Transverse colon (tissue), 4 donors: ENCODE results near the gene TUFT1. TPM values are rescaled to one million over a fixed set of nuclear protein-coding genes. Genes with fewer than 3 reads are reported as not detected.

Source experiments
- DNase-seq: peaks from one replicate; pipeline ENCODE4 v3.0.0-alpha.2; 2019
- H3K27ac ChIP-seq, 4 donors: fragments of 200-600 bp; sonication (generic); 2 replicates each; pipeline ENCODE4 v1.5.1; 2016 to 2018; ENCODE audit warnings: inconsistent platforms in 4 of 4
- H3K27me3 ChIP-seq: fragments of 200-600 bp; sonication (generic); 2 replicates; pipeline ENCODE4 v1.5.1; 2017; ENCODE audit warnings: inconsistent platforms
- H3K36me3 ChIP-seq, 4 donors: fragments of 200-600 bp; sonication (generic); 2 replicates each; pipeline ENCODE4 v1.5.1; 2017 to 2019; ENCODE audit warnings: inconsistent platforms in 4 of 4
- H3K4me1 ChIP-seq, 4 donors: fragments of 200-600 bp; sonication (generic); 2 replicates each; pipeline ENCODE4 v1.5.1; 2017 to 2020; ENCODE audit warnings: inconsistent platforms in 4 of 4
- H3K4me3 ChIP-seq, 4 donors: fragments of 200-600 bp; sonication (generic); 1 replicate in 1 of 4; 2 replicates in 3 of 4; pipeline versions ENCODE4 v1.5.1 to v1.6.1; 2017 to 2019; ENCODE audit warnings: inconsistent platforms in 4 of 4
- H3K9me3 ChIP-seq, 2 donors: fragments of 200-600 bp; sonication (generic); 2 replicates each; pipeline ENCODE4 v1.5.1; 2017 to 2019; ENCODE audit warnings: inconsistent platforms in 2 of 2
- CTCF ChIP-seq, 5 experiments: fragments of 200-600 bp in 3 of 5; fragments of 450-650 bp in 2 of 5; sonication (generic) in 3 of 5; IDR thresholded peaks; 1 replicate in 2 of 5; 2 replicates in 3 of 5; pipeline ENCODE4 v1.5.1; 2016 to 2017; ENCODE audit warnings: antibody characterized with exemption in 5 of 5, inconsistent platforms in 3 of 5, mild to moderate bottlenecking in 2 of 5, moderate library complexity in 1 of 5
- EP300 ChIP-seq: sonication (generic); formaldehyde crosslinking; IDR thresholded peaks from one replicate; pipeline ENCODE4 v1.6.1; 2017; ENCODE audit warnings: antibody characterized with exemption, low read depth
- POLR2A ChIP-seq: fragments of 450-650 bp; IDR thresholded peaks from one replicate; pipeline ENCODE4 v1.6.1; 2016; ENCODE audit warnings: antibody characterized with exemption, mild to moderate bottlenecking, moderate library complexity
- POLR2AphosphoS5 ChIP-seq, 3 donors: sonication (generic); formaldehyde crosslinking; IDR thresholded peaks; one replicate each; pipeline ENCODE4 v1.6.1; 2016; ENCODE audit warnings: antibody characterized with exemption in 3 of 3
- WGBS, 2 donors: methylation state at CpG; one replicate each; pipeline ENCODE4 v1.1.5; 2018; ENCODE audit warnings: low coverage in 1 of 2; 5-methylcytosine and 5-hydroxymethylcytosine counted together
- in situ Hi-C, 4 donors: fragments of 200-750 bp; cut with MboI; loops; one replicate each; pipeline versions ENCODE4 v1.15.0 to v1.15.1; 2017; ENCODE audit warnings: low sequenced_read_pairs in 3 of 4, low pct_ligation_motif_present in 1 of 4, low pct_unique_long_range_greater_than_20kb in 1 of 4
- intact Hi-C: fragments of 100-400 bp; cut with DNase I; formaldehyde crosslinking; loops from one replicate; pipeline ENCODE4 v1.15.1; 2023; ENCODE audit warnings: low total_unique reads
- total RNA-seq, 4 donors: library from RNA; depleted of rRNA; stranded (reverse); fragments of >200 nt; gene quantifications; one replicate each; pipeline ENCODE4 v1.1.0, GENCODE V29; 2016

The TUFT1 gene
- total RNA-seq, 4 donors from 2014 or later: 22.8 to 65.5 (median 30.8) TPM

DNA sequence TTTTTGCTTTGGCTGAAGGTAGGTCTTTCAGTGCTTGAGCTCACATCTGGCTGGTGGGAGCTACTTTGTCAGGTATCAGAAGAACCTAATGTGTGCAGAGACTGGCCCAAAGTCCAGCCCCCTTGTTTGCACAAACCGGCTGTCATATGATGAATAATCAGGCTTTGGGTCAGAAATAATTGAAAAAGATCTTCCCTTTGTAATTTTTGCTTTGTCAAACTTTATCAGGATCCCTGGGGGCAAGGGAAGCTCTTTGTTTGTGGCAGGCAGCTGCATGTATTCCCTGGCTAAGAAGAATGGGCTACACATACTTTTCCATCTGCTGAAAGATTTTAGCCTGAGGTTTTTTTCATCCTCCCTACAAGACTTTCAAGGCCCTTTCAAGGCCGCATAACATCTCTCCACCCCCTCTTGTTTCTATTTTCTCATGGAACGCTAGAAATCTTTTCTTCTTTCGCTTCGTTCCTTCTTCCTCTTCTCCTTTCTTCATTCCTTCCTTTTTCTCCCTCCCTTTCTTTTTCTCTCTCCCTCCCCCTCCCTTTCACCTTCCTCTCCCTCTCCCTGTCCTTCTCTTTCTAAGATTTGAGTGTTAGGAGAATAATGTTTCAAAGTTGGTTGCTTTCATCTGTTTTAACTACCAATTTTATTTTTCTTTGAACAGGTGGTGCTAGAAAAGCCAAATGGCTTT lies 25.5 kb downstream of the TUFT1 start:
- Histone ChIP-seq H3K36me3 (peaks cover 0 to 11% (median 2%) of the 10 kb centered on the region in 4 donors), H3K27me3 (no peaks in the 10 kb centered on the region), H3K27ac (no peak overlapping the region), H3K9me3 (no peaks in the 10 kb centered on the region), H3K4me1 (peaks cover 0 to 24% (median 12%) of the 10 kb centered on the region in 4 donors), H3K4me3 (no peak overlapping the region)
- in situ Hi-C loops: no loop called here
- no peak for DNase-seq
- 73 to 82% methylated on average over 5 of the region's 5 CpGs for WGBS, 2 donors
- intact Hi-C loops: no loop called here
- TF ChIP-seq CTCF (IDR thresholded peaks at IDR 0.05): no peak
- no peak for TF ChIP-seq POLR2AphosphoS5 (IDR thresholded peaks at IDR 0.05)
- TF ChIP-seq EP300: no peak
- no peak for TF ChIP-seq POLR2A

DNA sequence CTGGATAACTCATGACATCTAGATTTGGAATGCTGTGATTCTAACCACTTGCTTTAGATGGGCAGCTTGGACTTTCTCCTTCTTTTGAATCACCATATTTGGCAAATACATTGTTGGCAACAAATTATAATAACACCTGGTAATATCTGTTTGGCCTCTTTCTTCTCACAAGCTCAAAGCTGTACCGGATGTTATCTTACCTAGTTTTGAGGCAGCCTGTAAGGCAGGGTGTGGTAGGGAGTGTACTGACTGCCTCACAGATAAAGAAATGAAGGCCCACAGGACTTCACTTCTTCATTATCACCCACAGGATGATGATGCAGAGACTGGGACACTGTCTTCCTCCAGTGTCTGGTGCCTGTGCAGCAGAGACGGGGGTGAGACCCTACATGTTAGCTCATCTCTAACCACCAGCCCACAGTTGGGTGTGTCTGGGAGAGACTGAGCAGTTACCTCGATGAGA lies 28.5 kb downstream of the TUFT1 start:
- 55% methylated on average over 3 of the region's 3 CpGs; no CpG with 5 or more reads in 1 of the 2 donors for WGBS, 2 donors
- intact Hi-C loops (no loop called here), in situ Hi-C loops (no loop called here)
- H3K36me3 ChIP-seq: peaks cover 0 to 15% (median 2%) of the 10 kb centered on the region in 4 donors
- peaks cover 0 to 28% (median 12%) of the 10 kb centered on the region in 4 donors for H3K4me1 ChIP-seq
- no peak for DNase-seq
- no peaks in the 10 kb centered on the region for H3K27me3 ChIP-seq
- no peak for TF ChIP-seq POLR2A
- TF ChIP-seq CTCF (IDR thresholded peaks at IDR 0.05): no peak
- TF ChIP-seq EP300: no peak
- TF ChIP-seq POLR2AphosphoS5 (IDR thresholded peaks at IDR 0.05): peak in 1 of 3 donors; percentile 34
- no peaks in the 10 kb centered on the region for H3K9me3 ChIP-seq
- no peak overlapping the region for H3K4me3 ChIP-seq
- H3K27ac ChIP-seq: peak overlapping the region; percentile 49 to 63 (median 58)

GRCh38 chr1:151570819-151571218 lies 30.7 kb downstream of the TUFT1 start:
- Histone ChIP-seq H3K36me3 (peaks cover 0 to 26% (median 10%) of the 10 kb centered on the region in 4 donors), H3K4me1 (peaks cover 0 to 28% (median 12%) of the 10 kb centered on the region in 4 donors), H3K4me3 (no peak overlapping the region), H3K9me3 (no peaks in the 10 kb centered on the region), H3K27ac (peak overlapping the region in 2 of 4 donors; percentile 49 to 63), H3K27me3 (no peaks in the 10 kb centered on the region)
- no peak for TF ChIP-seq CTCF (IDR thresholded peaks at IDR 0.05)
- no peak for TF ChIP-seq POLR2AphosphoS5 (IDR thresholded peaks at IDR 0.05)
- TF ChIP-seq EP300: no peak
- DNase-seq: no peak
- in situ Hi-C loops (no loop called here), intact Hi-C loops (no loop called here)
- 29% methylated on average over 1 of the region's 1 CpG; no CpG with 5 or more reads in 1 of the 2 donors for WGBS, 2 donors

DNA sequence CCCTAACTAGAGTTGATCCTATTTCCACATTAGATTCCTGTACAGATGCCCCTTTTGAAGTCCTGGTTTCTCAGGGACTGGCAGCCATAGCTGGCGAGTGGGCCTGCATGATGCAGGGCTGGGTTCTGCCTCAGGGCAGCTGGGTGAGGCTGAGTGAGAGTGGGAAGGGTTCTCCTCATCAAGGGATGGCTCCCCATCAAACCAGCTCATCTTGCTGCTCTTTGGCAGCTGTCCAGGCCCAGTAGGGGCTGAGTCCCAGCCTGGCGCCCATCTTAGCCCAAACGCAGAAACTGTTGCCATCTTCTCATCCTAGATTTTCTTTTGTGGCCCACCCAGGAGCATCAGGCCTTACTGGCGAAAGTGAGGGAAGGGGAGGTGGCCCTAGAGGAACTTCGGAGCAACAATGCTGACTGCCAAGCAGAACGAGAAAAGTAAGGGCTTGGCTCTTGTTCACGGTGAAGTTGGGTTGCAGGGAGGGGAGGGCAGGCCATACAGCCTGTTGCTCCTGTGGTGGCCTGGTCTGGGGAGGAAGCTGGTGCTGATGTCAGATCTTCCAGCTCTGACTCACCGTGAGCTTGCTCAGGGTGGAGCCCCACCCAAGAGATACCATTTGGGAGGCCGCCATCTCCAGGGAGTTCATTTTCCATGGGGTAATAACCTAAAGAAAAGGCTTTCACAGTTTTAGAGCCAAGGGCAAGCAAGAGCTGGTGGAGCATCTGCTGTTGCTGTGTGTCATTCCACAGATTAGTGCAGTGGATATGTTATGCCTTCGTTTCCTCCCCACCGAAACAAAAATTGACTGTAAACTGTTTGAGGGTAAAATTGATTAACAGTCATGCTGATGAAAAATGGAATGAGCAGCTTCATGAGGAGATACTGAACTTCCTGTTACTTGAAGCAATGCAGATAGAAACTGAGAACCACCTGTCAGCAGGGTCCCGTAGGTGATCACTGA lies 34.7 kb downstream of the TUFT1 start:
- H3K36me3 ChIP-seq: peaks cover 0 to 25% (median 13%) of the 10 kb centered on the region in 4 donors
- WGBS, 2 donors: 78% methylated on average over 12 of the region's 12 CpGs; no CpG with 5 or more reads in 1 of the 2 donors

More for the DNA sequence above, 34.7 kb downstream of the TUFT1 start:
- H3K27me3 ChIP-seq: no peaks in the 10 kb centered on the region
- peaks cover 0 to 12% (median 5%) of the 10 kb centered on the region in 4 donors for H3K4me1 ChIP-seq
- H3K9me3 ChIP-seq: no peaks in the 10 kb centered on the region
- no peak overlapping the region for H3K4me3 ChIP-seq
- intact Hi-C loops (no loop called here), in situ Hi-C loops (loop anchor here in 1 of 4 donors (25.0 kb wide), 1 partner anchor 162 kb away; no protein-coding TSS in a partner anchor)
- no peak for TF ChIP-seq CTCF (IDR thresholded peaks at IDR 0.05)
- TF ChIP-seq POLR2AphosphoS5 (IDR thresholded peaks at IDR 0.05): no peak
- TF ChIP-seq EP300: no peak
- TF ChIP-seq POLR2A: no peak
- H3K27ac ChIP-seq: no peak overlapping the region
- peak; percentile 16 for DNase-seq
